Measurements from ENCODE around the gene NMNAT2. TPM values are rescaled to one million over a fixed set of nuclear protein-coding genes. Genes with fewer than 3 reads are reported as not detected.

NMNAT2 gene
- total and polyA plus RNA-seq, 2 of the 13 experiments (the other 11 are each of a cell fraction or from before 2014, with no cell fraction given): not detected

GRCh38 chr1:183331091-183331742, 87.0 kb downstream of the NMNAT2 start:
- in situ Hi-C loops (cut with HindIII; ENCODE audit: extremely low pct_ligation_motif_present, low pct_unique_long_range_greater_than_20kb): no loop called here
- no peak for FAIRE-seq
- CTCF ChIA-PET (ENCODE audit: low intra/inter-chr PET ratio, low total read pairs): no interaction called here

GRCh38 chr1:183330335-183330734, 87.8 kb downstream of the NMNAT2 start:
- in situ Hi-C loops (cut with HindIII; ENCODE audit: extremely low pct_ligation_motif_present, low pct_unique_long_range_greater_than_20kb) (no loop called here), intact Hi-C loops (cut with micrococcal nuclease; ENCODE audit: unreplicated experiment) (no loop called here)
- BruUV-seq (replicated peaks): no TSS peak
- FAIRE-seq (no peak), ATAC-seq (no peak), DNase-seq (ENCODE audit: low spot score) (no peak)
- H3K9ac ChIP-seq (ENCODE audit: insufficient read depth, low read depth, low read length): no peak overlapping the region
- no peaks in the 10 kb centered on the region for H4K20me1 ChIP-seq (ENCODE audit: insufficient read depth, low read length)
- POLR2A ChIA-PET: no interaction called here
- no peak overlapping the region for H2AFZ ChIP-seq (ENCODE audit: low read length)
- H3K4me1 ChIP-seq (ENCODE audit: insufficient read depth, low read length): no peaks in the 10 kb centered on the region
- H3K27ac ChIP-seq (ENCODE audit: extremely low read length, insufficient read depth, low read length): no peak overlapping the region
- no peak overlapping the region for H3K4me3 ChIP-seq (replicated peaks in 1 of 3; ENCODE audit: insufficient read depth in 1 of 3, low read depth in 2 of 3, low read length in 3 of 3)
- no peak for TF ChIP-seq ZBTB3 (CRISPR knock-in tag; IDR thresholded peaks at IDR 0.05; ENCODE audit: borderline replicate concordance, low read depth)
- TF ChIP-seq E2F1 (CRISPR knock-in tag; IDR thresholded peaks at IDR 0.05): no peak
- 31% methylated on average over 4 of the region's 4 CpGs for WGBS (ENCODE audit: low lambda C conversion rate)
- peaks cover 0 to 30% of the 10 kb centered on the region in 2 experiments; a peak in 2 of 5 replicates for H3K27me3 ChIP-seq (ENCODE audit: control insufficient read depth in 1 of 2, insufficient read depth in 2 of 2, low read length in 2 of 2)
- no peak overlapping the region for H3K4me2 ChIP-seq (ENCODE audit: low read depth, low read length)
- no peaks in the 10 kb centered on the region for H3K9me3 ChIP-seq (ENCODE audit: low read length)
- no peaks in the 10 kb centered on the region for H3K36me3 ChIP-seq (replicated peaks in 1 of 2; ENCODE audit: control insufficient read depth in 1 of 2, insufficient read depth in 2 of 2, low read length in 2 of 2)
- no peaks in the 10 kb centered on the region for H3K79me2 ChIP-seq (ENCODE audit: insufficient read depth, low read length)
- CTCF ChIA-PET (ENCODE audit: low intra/inter-chr PET ratio, low total read pairs): no interaction called here

More at GRCh38 chr1:183331091-183331742, 87.0 kb downstream of the NMNAT2 start:
- ATAC-seq: peak; percentile 90
- Histone ChIP-seq H4K20me1 (ENCODE audit: insufficient read depth, low read length) (no peaks in the 10 kb centered on the region), H3K9me3 (ENCODE audit: low read length) (no peaks in the 10 kb centered on the region), H3K36me3 (replicated peaks in 1 of 2; ENCODE audit: control insufficient read depth in 1 of 2, insufficient read depth in 2 of 2, low read length in 2 of 2) (no peaks in the 10 kb centered on the region), H2AFZ (ENCODE audit: low read length) (no peak overlapping the region), H3K4me3 (replicated peaks in 1 of 3; ENCODE audit: insufficient read depth in 1 of 3, low read depth in 2 of 3, low read length in 3 of 3) (no peak overlapping the region), H3K27ac (ENCODE audit: extremely low read length, insufficient read depth, low read length) (no peak overlapping the region), H3K79me2 (ENCODE audit: insufficient read depth, low read length) (no peaks in the 10 kb centered on the region), H3K4me1 (ENCODE audit: insufficient read depth, low read length) (no peaks in the 10 kb centered on the region), H3K9ac (ENCODE audit: insufficient read depth, low read depth, low read length) (no peak overlapping the region), H3K4me2 (ENCODE audit: low read depth, low read length) (peak overlapping the region; percentile 19; the same call in 1 of the 2 replicates), H3K27me3 (ENCODE audit: control insufficient read depth in 1 of 2, insufficient read depth in 2 of 2, low read length in 2 of 2) (peaks cover 0 to 30% of the 10 kb centered on the region in 2 experiments; a peak in 2 of 5 replicates)
- intact Hi-C loops (cut with micrococcal nuclease; ENCODE audit: unreplicated experiment): no loop called here
- POLR2A ChIA-PET: no interaction called here
- no TSS peak for BruUV-seq (replicated peaks)
- WGBS (ENCODE audit: low lambda C conversion rate): 4% methylated on average over 10 of the region's 10 CpGs
- TF ChIP-seq GABPA (IDR thresholded peaks at IDR 0.05; ENCODE audit: low read depth, low read length): no peak
- TF ChIP-seq GABPA (CRISPR knock-in tag; IDR thresholded peaks at IDR 0.05; ENCODE audit: low read depth): no peak
- no peak for TF ChIP-seq SATB2 (CRISPR knock-in tag; IDR thresholded peaks at IDR 0.05)
- TF ChIP-seq BATF2 (CRISPR knock-in tag; IDR thresholded peaks at IDR 0.05): no peak
- no peak for TF ChIP-seq PRMT3 (CRISPR knock-in tag; IDR thresholded peaks at IDR 0.05; ENCODE audit: borderline replicate concordance, low read depth)
- peak; percentile 16 for DNase-seq (ENCODE audit: low spot score)

Data from HepG2 (cell line).